IMR-90 (cell line): ENCODE results near the gene NAA38. TPM values are rescaled to one million over a fixed set of nuclear protein-coding genes. Genes with fewer than 3 reads are reported as not detected.

Source experiments
- FOS ChIP-seq: fragments of 150-350 bp; IDR thresholded peaks from 2 replicates; pipeline ENCODE4 v1.6.1; 2016; ENCODE audit warnings: low read depth, low read length
- MAFK ChIP-seq: IDR thresholded peaks from 2 replicates; pipeline ENCODE4 v1.6.1; 2012; ENCODE audit warnings: low read depth, low read length, improper control_type of control experiment
- MAZ ChIP-seq: IDR thresholded peaks from 2 replicates; pipeline ENCODE4 v1.6.1; 2012; ENCODE audit warnings: low read depth, mild to moderate bottlenecking, low read length, improper control_type of control experiment, moderate library complexity, borderline replicate concordance
- NFE2L2 ChIP-seq: fragments of 150-350 bp; IDR thresholded peaks from 2 replicates; pipeline ENCODE4 v1.6.1; 2016; ENCODE audit warnings: low read depth, mild to moderate bottlenecking, low read length
- POLR2A ChIP-seq: IDR thresholded peaks from 2 replicates; pipeline ENCODE4 v1.6.1; 2012; ENCODE audit warnings: mild to moderate bottlenecking, low read depth, low read length
- RAD21 ChIP-seq: IDR thresholded peaks from 2 replicates; pipeline ENCODE4 v1.6.1; 2012; ENCODE audit warnings: low read length, improper control_type of control experiment
- SMC3 ChIP-seq: fragments of 150-350 bp; IDR thresholded peaks from 2 replicates; pipeline ENCODE4 v1.6.1; 2016; ENCODE audit warnings: low read depth, mild to moderate bottlenecking, antibody characterized with exemption, low read length, moderate library complexity
- polyA plus RNA-seq, 3 experiments: library from polyadenylated mRNA; depleted of rRNA; stranded (reverse); fragments of >200 nt; gene quantifications; 2 replicates each; pipeline ENCODE4 v1.2.3, GENCODE V29; 2012; ENCODE audit warnings: low replicate concordance in 1 of 3
- total RNA-seq: library from RNA; depleted of rRNA; stranded (reverse); fragments of >200 nt; gene quantifications from 2 replicates; pipeline ENCODE4 v1.2.3, GENCODE V29; 2012
- TF ChIP-seq, protein P1 (sequence below): fragments of 150-350 bp; IDR thresholded peaks from 2 replicates; pipeline ENCODE4 v1.6.1; 2017; ENCODE audit warnings: mild to moderate bottlenecking, antibody characterized with exemption, low read length, low read depth

Gene NAA38
- total and polyA plus RNA-seq, 2 of the 4 experiments (the other 2 are of a cell fraction) = 40.7 to 76.8 TPM

DNA sequence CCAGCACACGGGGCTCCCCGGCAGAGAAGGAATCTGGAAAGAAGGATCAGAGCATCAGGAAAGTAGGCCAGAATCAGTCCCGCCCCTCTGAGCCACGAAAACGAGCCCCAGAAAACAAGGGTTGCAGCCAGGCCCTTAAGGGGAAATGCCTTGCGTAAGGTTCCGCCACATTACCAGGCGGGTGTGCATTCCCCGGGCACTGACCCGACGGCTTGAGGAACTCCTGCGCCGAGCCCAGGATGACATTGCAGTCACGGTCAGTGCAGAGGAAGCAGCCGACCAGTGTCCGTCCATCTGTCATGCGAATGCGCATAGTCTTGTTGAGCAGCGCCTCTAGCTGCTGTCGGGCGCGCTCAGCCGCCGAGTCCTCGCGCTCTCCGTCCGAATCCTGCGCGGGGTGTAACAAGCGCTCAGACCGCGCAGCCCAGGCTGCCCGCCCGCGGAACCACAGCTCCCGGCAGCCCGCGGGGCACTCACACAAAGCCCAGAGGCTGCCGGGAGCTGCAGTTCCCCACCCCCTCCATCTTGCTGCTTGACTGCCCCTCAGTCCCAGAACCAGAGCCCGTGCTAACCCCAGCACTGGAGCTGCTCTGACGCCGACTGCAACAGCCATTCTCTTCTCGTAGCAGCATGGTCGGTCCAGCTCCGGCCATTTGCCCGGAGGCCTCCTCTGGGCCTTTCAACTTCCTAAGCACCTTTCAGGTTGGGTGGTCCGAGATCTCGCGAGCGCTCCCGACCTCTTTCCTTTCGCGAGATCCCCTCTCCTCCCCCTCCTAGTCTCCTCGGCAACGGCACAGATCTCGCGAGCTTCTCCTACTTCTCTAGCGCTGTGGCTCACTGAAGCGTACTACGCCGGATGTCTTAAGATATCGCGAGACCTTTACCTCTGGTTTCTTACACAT, at the start of gene NAA38 (continued):
- TF ChIP-seq, protein P1, sequence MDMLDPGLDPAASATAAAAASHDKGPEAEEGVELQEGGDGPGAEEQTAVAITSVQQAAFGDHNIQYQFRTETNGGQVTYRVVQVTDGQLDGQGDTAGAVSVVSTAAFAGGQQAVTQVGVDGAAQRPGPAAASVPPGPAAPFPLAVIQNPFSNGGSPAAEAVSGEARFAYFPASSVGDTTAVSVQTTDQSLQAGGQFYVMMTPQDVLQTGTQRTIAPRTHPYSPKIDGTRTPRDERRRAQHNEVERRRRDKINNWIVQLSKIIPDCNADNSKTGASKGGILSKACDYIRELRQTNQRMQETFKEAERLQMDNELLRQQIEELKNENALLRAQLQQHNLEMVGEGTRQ = no peak; the same call in none of the 2 replicates
- TF ChIP-seq RAD21 (peak; percentile 38), FOS (no peak), NFE2L2 (no peak), MAFK (no peak), SMC3 (no peak), MAZ (peak; percentile 26; the same call in 1 of the 2 replicates), POLR2A (peak; percentile 66; the same call in 1 of the 2 replicates)
